HUDEP-2 (cell line): ENCODE measurements around the gene TAS1R3.
"Not testable (repeated sequence)": the region's sequence is repeated elsewhere in the genome, so short reads cannot be mapped to it uniquely, and the experiment has no call there.

Experiments used
- DNase-seq, 76 experiments: peaks; one replicate each; lab custom pipeline; 2025; ENCODE audit not compliant: unreplicated experiment in 76 of 76; lab: John Stamatoyannopoulos, UW

TAS1R3 gene

GRCh38 chr1:1307923-1308755, 22.9 kb upstream of the TAS1R3 start, which contains the start of the genes ACAP3 and PUSL1:
Gene ACAP3, minus strand, starts transcription at chr1:1307930. Its CDS starts 115 bp downstream, at chr1:1307815.
Gene PUSL1, plus strand, starts transcription at chr1:1308597. Its CDS starts 47 bp downstream, at chr1:1308644.
- peak in 74 of 76 experiments; percentile 18 to 92 (median 84) for DNase-seq

- DNase-seq = peak in 1 of 76 experiments; percentile 40
Measured at GRCh38 chr1:1308756-1309250, 22.3 kb upstream of the TAS1R3 start.

GRCh38 chr1:1309251-1310108, 21.6 kb upstream of the TAS1R3 start:
- DNase-seq = peak in 2 of 76 experiments; percentile 17 to 25

GRCh38 chr1:1310109-1310385, 21.0 kb upstream of the TAS1R3 start:
- no peak for DNase-seq

- no peak for DNase-seq
Measured at GRCh38 chr1:1310476-1311053, 20.5 kb upstream of the TAS1R3 start.

GRCh38 chr1:1311107-1312104, 19.7 kb upstream of the TAS1R3 start:
- no peak for DNase-seq

GRCh38 chr1:1312450-1313314, 18.4 kb upstream of the TAS1R3 start:
- DNase-seq = no peak

- no peak for DNase-seq
Measured at GRCh38 chr1:1313500-1314236, 17.4 kb upstream of the TAS1R3 start.

- DNase-seq = no peak
Measured at GRCh38 chr1:1314237-1314586, 16.9 kb upstream of the TAS1R3 start.

- DNase-seq = no peak
Measured at GRCh38 chr1:1314678-1315335, 16.3 kb upstream of the TAS1R3 start.

- no peak for DNase-seq
Measured at GRCh38 chr1:1315435-1315954, 15.6 kb upstream of the TAS1R3 start.

GRCh38 chr1:1316199-1316598, 14.9 kb upstream of the TAS1R3 start:
- DNase-seq = not testable (repeated sequence)

GRCh38 chr1:1317420-1317819, 13.7 kb upstream of the TAS1R3 start:
- DNase-seq = no peak

- DNase-seq = peak in 69 of 76 experiments; percentile 30 to 85 (median 62)
Measured at GRCh38 chr1:1318131-1318652, 12.9 kb upstream of the TAS1R3 start.

- no peak for DNase-seq
Measured at GRCh38 chr1:1318777-1319645, 12.1 kb upstream of the TAS1R3 start.

GRCh38 chr1:1319646-1319941, 11.5 kb upstream of the TAS1R3 start:
- DNase-seq = no peak
